HG02678 (cell line): ENCODE measurements around the gene DSCAM.

Source experiments
- ATAC-seq: cut with Tn5 transposase; IDR thresholded peaks from one replicate; pipeline ENCODE4 v1.9.1; 2021; ENCODE audit warnings: mild to moderate bottlenecking, moderate library complexity; ENCODE audit not compliant: unreplicated experiment

DSCAM gene

GRCh38 chr21:40622531-40622930 lies 224.4 kb downstream of the DSCAM start:
- ATAC-seq = no peak

GRCh38 chr21:40620386-40621145 lies 226.4 kb downstream of the DSCAM start:
- no peak for ATAC-seq

- ATAC-seq = no peak
These were observed 228.6 kb downstream of the DSCAM start for GRCh38 chr21:40618191-40618973.

GRCh38 chr21:40616377-40616704 lies 230.6 kb downstream of the DSCAM start:
- no peak for ATAC-seq

- ATAC-seq = no peak
These were observed 231.2 kb downstream of the DSCAM start for GRCh38 chr21:40615505-40616376.

- no peak for ATAC-seq
These were observed 233.4 kb downstream of the DSCAM start for GRCh38 chr21:40613546-40614030.

- ATAC-seq = no peak
These were observed 236.6 kb downstream of the DSCAM start for GRCh38 chr21:40610345-40610744.

GRCh38 chr21:40606341-40606740 lies 240.6 kb downstream of the DSCAM start:
- no peak for ATAC-seq

- no peak for ATAC-seq
These were observed 241.9 kb downstream of the DSCAM start for GRCh38 chr21:40605094-40605493.

GRCh38 chr21:40603774-40604173 lies 243.2 kb downstream of the DSCAM start:
- ATAC-seq = no peak

GRCh38 chr21:40602080-40602479 lies 244.9 kb downstream of the DSCAM start:
- ATAC-seq = no peak

- ATAC-seq = no peak
These were observed 251.2 kb downstream of the DSCAM start for GRCh38 chr21:40595806-40596205.

- ATAC-seq = no peak
These were observed 259.1 kb downstream of the DSCAM start for GRCh38 chr21:40587736-40588346.

GRCh38 chr21:40586575-40586974 lies 260.4 kb downstream of the DSCAM start:
- no peak for ATAC-seq

- ATAC-seq = no peak
These were observed 269.5 kb downstream of the DSCAM start for GRCh38 chr21:40577285-40578043.

GRCh38 chr21:40575976-40576375 lies 271.0 kb downstream of the DSCAM start:
- no peak for ATAC-seq

- no peak for ATAC-seq
These were observed 277.6 kb downstream of the DSCAM start for GRCh38 chr21:40569357-40569756.

GRCh38 chr21:40568807-40569206 lies 278.2 kb downstream of the DSCAM start:
- no peak for ATAC-seq

- ATAC-seq = no peak
These were observed 279.5 kb downstream of the DSCAM start for GRCh38 chr21:40567501-40567900.

GRCh38 chr21:40566486-40566885 lies 280.5 kb downstream of the DSCAM start:
- ATAC-seq = no peak
